HG02973 (cell line): ENCODE measurements around the gene S100PBP.
A peak's percentile ranks its signal among the peaks of the same experiment; 100 is the strongest.

ENCODE experiments used
- ATAC-seq: cut with Tn5 transposase; IDR thresholded peaks from one replicate; pipeline ENCODE4 v1.9.1; 2021; ENCODE audit warnings: moderate library complexity; ENCODE audit not compliant: unreplicated experiment

The S100PBP gene

GRCh38 chr1:32817159-32817814, at the start of gene S100PBP, which contains the start of gene YARS1:
Gene S100PBP (plus strand): TSS chr1:32817653. CDS start chr1:32826100, 8,447 bp downstream.
Gene YARS1 (minus strand): TSS chr1:32817358. CDS start chr1:32817244, 114 bp downstream.
- ATAC-seq: peak; percentile 84

- ATAC-seq: no peak
Measured at GRCh38 chr1:32768110-32768850, 49.2 kb upstream of the S100PBP start.

GRCh38 chr1:32769524-32770220, 47.8 kb upstream of the S100PBP start:
- ATAC-seq: no peak

GRCh38 chr1:32770221-32770731, 47.2 kb upstream of the S100PBP start:
- ATAC-seq: no peak

DNA sequence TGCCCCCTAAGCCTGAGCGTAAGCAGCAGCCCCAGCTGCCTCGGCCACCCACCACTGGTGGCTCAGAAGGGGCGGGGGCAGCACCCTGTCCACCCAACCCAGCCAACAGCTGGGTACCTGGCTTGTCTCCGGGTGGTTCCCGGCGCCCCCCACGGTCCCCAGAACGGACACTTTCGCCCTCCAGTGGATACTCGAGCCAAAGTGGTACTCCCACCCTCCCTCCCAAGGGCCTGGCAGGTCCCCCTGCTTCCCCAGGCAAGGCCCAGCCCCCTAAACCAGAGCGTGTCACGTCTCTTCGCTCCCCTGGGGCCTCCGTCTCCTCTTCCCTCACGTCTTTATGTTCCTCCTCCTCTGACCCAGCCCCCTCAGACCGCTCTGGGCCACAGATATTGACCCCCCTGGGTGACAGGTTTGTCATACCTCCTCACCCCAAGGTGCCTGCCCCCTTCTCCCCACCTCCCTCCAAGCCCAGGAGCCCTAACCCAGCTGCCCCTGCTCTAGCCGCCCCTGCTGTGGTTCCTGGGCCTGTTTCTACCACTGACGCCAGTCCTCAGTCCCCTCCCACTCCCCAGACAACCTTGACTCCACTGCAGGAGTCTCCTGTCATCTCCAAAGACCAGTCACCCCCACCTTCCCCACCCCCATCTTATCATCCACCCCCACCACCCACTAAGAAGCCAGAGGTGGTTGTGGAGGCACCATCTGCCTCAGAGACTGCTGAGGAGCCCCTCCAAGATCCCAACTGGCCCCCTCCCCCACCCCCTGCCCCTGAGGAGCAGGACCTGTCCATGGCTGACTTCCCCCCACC, 46.5 kb upstream of the S100PBP start:
- no peak for ATAC-seq

- ATAC-seq: no peak
Measured at GRCh38 chr1:32771561-32772280, 45.7 kb upstream of the S100PBP start.

GRCh38 chr1:32772281-32773017, 45.0 kb upstream of the S100PBP start:
- no peak for ATAC-seq

GRCh38 chr1:32773018-32773763, 44.3 kb upstream of the S100PBP start:
- no peak for ATAC-seq

GRCh38 chr1:32773764-32774463, 43.5 kb upstream of the S100PBP start:
- ATAC-seq: no peak

GRCh38 chr1:32774464-32774808, 43.0 kb upstream of the S100PBP start:
- no peak for ATAC-seq

DNA sequence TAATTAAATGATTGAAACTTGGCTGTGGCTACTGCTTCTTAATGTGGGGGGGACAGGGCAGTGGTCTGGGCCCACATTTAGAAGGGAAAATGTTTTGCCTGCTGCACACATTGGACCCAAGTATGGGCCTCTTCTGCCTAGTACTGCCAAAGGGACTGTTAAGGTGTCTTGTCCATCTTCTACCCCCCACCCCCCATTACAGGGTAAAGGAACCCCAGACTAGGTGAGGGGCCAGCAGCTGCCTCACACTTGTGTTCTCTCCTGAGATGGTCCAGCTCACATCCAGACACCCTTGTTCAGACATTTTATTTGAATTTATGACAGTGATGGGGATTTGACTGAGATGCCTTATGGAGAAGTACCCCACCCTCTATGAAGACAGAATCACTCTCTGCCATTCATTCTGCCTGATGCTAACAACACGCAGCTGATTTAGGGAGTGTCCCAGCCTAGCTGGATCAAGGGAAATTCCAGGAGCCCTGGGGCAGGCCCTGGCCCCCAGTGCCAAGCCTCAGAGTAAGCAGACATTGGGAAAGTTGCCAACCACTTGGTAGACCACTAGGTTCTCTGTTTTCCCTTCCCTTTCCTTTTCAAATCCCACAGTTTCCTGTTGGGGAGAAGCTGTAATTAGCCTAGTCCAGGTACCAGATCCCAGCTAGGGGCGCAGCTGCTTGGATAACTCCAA, 42.4 kb upstream of the S100PBP start:
- no peak for ATAC-seq

GRCh38 chr1:32775640-32776337, 41.7 kb upstream of the S100PBP start:
- ATAC-seq: no peak

DNA sequence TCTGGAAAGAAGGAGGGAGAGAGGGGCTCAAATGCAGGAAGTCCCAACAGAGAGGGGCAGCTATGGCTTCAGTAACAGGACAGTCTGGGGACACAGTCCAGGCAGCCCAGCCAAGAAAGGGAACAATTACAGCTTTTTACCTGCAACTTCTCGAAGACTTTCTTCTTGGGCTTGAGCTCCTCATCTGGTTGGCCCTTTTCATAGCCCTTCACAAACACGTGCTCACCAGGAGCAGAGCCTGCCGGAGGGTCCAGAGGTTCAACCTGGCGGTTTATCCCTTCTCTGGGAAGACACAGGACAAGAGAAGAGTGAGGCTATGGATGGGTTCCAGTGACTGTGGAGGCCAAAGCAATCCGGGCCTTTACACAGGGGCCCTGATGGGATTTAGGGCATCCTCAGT, 38.2 kb upstream of the S100PBP start:
- no peak for ATAC-seq

GRCh38 chr1:32780005-32780404, 37.4 kb upstream of the S100PBP start:
- ATAC-seq: no peak

DNA sequence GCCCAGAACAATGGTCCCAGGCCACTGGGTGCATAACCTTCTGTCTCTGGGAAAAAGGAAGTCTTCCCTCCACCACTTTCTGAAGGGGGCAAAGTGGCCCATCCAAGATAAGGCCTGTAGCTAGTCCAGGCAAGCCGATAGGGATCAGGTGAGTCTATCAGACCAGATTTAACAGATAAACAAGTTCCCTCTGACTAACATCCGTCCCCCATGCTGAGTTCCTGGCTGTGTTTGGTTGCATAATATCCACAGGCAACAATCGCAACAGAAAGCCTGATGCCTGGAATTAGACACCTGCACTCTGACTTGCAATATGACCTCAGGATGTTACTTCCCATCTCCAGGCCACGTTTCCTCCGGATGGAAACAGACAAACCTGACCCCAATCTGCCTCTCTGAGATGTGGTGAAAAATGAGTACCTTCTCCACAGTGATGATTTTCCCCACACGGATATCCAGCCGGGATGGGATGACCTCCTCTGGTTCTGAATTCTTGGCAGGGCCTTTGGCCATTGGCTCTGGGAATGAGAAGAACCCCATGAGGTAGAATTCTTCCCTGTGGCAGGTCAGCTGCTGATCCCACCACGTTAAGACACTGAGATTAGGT, 36.7 kb upstream of the S100PBP start:
- ATAC-seq: no peak

DNA sequence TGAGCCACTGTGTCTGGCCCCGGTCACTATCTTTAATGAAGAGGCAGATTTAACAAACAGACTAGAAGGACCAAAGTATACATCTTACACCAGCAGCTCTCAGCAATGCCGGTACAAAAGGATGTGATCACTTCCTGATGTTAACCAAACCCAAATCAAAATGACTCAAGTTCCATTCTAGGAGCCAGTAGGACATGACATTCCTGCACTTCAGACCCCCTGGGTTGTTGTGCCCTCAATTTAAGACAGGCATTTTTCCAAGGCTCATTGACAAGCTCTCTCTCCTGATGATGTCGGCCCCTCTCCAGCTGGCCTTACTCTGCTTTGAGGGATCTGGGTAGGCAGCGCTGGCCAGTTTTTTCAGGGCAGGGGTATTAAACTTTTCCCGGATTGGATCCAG, 35.4 kb upstream of the S100PBP start:
- ATAC-seq: no peak

DNA sequence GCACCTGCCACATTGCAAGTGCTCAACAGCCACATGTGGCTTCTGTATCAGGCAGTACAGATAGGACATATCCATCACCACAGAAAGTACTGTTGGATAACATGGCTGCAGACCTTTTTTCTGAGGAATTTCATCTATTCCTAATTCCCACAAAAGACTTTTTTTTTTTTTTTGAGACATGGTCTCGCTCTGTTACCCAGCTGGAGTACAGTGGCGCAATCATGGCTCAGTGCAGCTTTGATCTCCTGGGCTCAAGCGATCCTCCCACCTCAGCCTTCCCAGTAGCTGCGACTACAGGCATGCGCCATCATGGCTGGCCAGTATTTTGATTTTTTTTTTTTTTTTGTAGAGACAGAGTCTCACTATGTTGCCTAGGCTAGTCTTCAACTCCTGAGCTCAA, 33.6 kb upstream of the S100PBP start:
- no peak for ATAC-seq
